Rectal smooth muscle tissue (tissue), 1 donor: ENCODE measurements around the gene CEP128.
A peak's percentile ranks its signal among the peaks of the same experiment; 100 is the strongest.
"Not testable (repeated sequence)": the region's sequence is repeated elsewhere in the genome, so short reads cannot be mapped to it uniquely, and the experiment has no call there.

ENCODE experiments used
- H3K27ac ChIP-seq: one replicate; pipeline ENCODE4 v1.7.0; 2013; ENCODE audit warnings: low read depth, low read length, inconsistent platforms
- H3K27me3 ChIP-seq: one replicate; pipeline ENCODE4 v1.7.0; 2013; ENCODE audit warnings: low read length; ENCODE audit not compliant: control insufficient read depth, insufficient read depth
- H3K36me3 ChIP-seq: one replicate; pipeline ENCODE4 v1.7.0; 2013; ENCODE audit warnings: low read length; ENCODE audit not compliant: control insufficient read depth, insufficient read depth
- H3K4me1 ChIP-seq: one replicate; pipeline ENCODE4 v1.7.0; 2013; ENCODE audit warnings: low read length; ENCODE audit not compliant: control insufficient read depth, insufficient read depth
- H3K4me3 ChIP-seq: one replicate; pipeline ENCODE4 v1.7.0; 2013; ENCODE audit warnings: low read length
- H3K9ac ChIP-seq: one replicate; pipeline ENCODE4 v1.7.0; 2013; ENCODE audit warnings: low read length

CEP128 gene

GRCh38 chr14:80973931-80974641 is 32.5 kb upstream of the CEP128 start:
- Histone ChIP-seq H3K4me3 (no peak overlapping the region), H3K4me1 (peaks cover 20% of the 10 kb centered on the region), H3K36me3 (no peaks in the 10 kb centered on the region), H3K27ac (peak overlapping the region; percentile 45), H3K27me3 (no peaks in the 10 kb centered on the region), H3K9ac (no peak overlapping the region)

GRCh38 chr14:80965037-80965436 is 23.5 kb upstream of the CEP128 start:
- Histone ChIP-seq H3K36me3 (no peaks in the 10 kb centered on the region), H3K4me3 (no peak overlapping the region), H3K27me3 (no peaks in the 10 kb centered on the region), H3K9ac (no peak overlapping the region), H3K4me1 (no peaks in the 10 kb centered on the region), H3K27ac (no peak overlapping the region)

GRCh38 chr14:80959496-80959895 is 18.0 kb upstream of the CEP128 start:
- Histone ChIP-seq H3K27ac (no peak overlapping the region), H3K4me3 (no peak overlapping the region), H3K36me3 (no peaks in the 10 kb centered on the region), H3K4me1 (no peaks in the 10 kb centered on the region), H3K9ac (no peak overlapping the region), H3K27me3 (no peaks in the 10 kb centered on the region)

DNA sequence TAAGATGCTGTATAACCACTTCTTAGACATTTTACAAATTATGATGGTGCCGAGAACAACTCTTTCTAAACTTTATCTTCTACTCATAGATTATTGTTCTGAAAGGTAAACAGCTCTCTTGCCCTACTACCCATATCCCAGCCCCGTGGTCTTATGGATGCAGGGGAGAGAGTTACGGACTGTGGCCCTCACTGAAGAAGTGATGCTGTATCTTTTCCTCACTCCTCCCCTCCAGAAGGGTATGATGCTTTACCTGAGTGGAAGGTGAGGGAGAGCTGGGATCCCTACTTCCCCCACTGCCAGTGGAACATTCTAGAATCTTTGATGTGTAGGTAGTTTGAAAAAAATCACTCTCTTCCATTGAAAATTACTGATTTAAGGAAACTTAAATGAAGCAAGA is 17.4 kb upstream of the CEP128 start:
- H3K4me3 ChIP-seq: no peak overlapping the region

DNA sequence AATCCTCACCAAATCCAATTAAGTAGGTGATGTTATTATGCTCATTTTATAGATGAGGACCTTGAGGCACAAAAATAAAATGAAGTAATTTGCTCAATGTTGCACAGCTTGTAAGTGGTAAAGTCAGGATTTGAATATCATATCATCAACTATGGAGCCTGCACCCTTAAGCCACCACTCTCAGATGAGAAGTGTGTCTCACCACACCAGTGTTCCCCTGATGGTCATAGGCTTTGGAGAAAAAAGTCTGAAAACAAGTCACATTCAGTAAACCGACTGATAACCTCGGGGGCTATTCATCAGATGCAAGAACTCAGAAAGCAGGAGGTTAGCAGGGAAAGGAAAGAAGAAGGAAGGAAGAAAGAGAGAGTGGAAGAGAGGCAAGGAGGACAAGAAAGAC is 16.7 kb upstream of the CEP128 start:
- no peak overlapping the region for H3K27ac ChIP-seq
- no peak overlapping the region for H3K9ac ChIP-seq
- H3K36me3 ChIP-seq: no peaks in the 10 kb centered on the region
- H3K27me3 ChIP-seq: no peaks in the 10 kb centered on the region
- no peaks in the 10 kb centered on the region for H3K4me1 ChIP-seq
- H3K4me3 ChIP-seq: no peak overlapping the region

More for the DNA sequence above, 17.4 kb upstream of the CEP128 start:
- Histone ChIP-seq H3K27ac (no peak overlapping the region), H3K4me1 (no peaks in the 10 kb centered on the region), H3K9ac (no peak overlapping the region), H3K27me3 (no peaks in the 10 kb centered on the region), H3K36me3 (no peaks in the 10 kb centered on the region)

DNA sequence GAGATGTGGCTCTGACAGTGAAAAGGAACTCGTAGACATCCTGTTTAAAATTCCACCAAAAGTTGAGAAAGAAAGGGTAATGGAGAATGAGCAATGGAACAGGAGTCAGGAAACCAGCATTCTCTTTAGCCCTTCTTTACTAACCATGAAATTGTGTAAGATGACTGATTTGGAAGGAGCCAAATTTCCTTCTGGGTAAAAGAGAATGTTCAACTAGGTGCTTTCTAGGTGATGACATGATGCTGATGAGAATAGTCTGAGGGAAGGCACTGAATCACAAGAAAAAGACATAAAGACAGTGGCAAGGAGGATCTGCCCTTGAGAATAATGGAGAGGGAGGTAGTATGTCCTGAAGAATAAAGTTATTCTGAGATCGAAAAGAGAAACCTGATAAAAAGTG is 16.1 kb upstream of the CEP128 start:
- Histone ChIP-seq H3K27me3 (no peaks in the 10 kb centered on the region), H3K36me3 (no peaks in the 10 kb centered on the region), H3K27ac (no peak overlapping the region), H3K4me1 (no peaks in the 10 kb centered on the region), H3K9ac (no peak overlapping the region), H3K4me3 (no peak overlapping the region)

DNA sequence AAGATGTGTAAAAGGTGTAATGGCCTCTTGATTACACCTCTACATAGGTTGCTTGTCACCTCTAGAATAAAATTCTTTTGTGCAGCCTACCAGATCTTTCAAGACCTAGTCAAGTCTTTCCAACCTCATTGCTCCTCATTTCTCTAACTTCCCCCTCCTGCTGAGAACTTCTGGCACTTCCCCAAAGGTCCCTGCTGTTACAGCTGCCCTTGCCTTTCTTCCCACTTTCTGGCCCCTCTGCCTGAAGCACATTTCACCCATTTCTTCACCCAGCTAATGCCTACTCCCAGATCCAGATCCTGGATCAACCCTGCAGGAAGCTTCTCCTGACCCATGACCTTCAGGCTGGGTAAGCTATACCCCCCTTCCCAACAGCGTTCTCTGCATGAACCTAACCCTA is 15.4 kb upstream of the CEP128 start:
- Histone ChIP-seq H3K4me3 (no peak overlapping the region), H3K9ac (no peak overlapping the region), H3K27ac (no peak overlapping the region), H3K4me1 (no peaks in the 10 kb centered on the region), H3K36me3 (no peaks in the 10 kb centered on the region), H3K27me3 (no peaks in the 10 kb centered on the region)

- Histone ChIP-seq H3K27ac (no peak overlapping the region), H3K9ac (no peak overlapping the region), H3K4me3 (no peak overlapping the region), H3K27me3 (no peaks in the 10 kb centered on the region), H3K36me3 (no peaks in the 10 kb centered on the region), H3K4me1 (no peaks in the 10 kb centered on the region)
These were observed 14.6 kb upstream of the CEP128 start for GRCh38 chr14:80956102-80956501.

DNA sequence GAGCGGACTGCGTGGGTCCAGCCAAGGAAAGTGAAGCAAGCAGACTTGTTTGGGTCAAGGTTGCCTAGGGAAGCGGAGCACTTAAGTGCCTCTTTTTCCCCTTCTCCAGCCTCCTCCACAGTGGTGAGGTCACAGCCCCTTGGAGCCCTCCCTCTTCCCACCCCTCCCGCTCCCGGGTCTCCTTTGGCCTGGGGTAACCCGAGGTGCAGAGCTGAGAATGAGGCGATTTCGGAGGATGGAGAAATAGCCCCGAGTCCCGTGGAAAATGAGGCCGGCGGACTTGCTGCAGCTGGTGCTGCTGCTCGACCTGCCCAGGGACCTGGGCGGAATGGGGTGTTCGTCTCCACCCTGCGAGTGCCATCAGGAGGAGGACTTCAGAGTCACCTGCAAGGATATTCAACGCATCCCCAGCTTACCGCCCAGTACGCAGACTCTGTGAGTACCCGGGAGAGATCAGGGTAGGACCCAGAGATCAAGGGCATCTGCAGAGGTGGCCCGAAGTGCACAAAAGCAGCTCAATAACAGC is 13.9 kb upstream of the CEP128 start, which contains the start of gene TSHR:
Gene TSHR (plus strand): TSS at position 206 of the 526 bp plus-strand sequence. CDS start 60 bp downstream, at position 266.
- no peak within 1 kb of the TSS for H3K9ac ChIP-seq
- H3K27me3 ChIP-seq: no peaks in the 10 kb centered on the region
- H3K36me3 ChIP-seq: no peaks in the 10 kb centered on the region
- no peak within 1 kb of the TSS for H3K27ac ChIP-seq
- H3K4me1 ChIP-seq: no peaks in the 10 kb centered on the region
- peak within 1 kb of the TSS; percentile 79 for H3K4me3 ChIP-seq

- no peaks in the 10 kb centered on the region for H3K4me1 ChIP-seq
- no peak overlapping the region for H3K9ac ChIP-seq
- H3K36me3 ChIP-seq: no peaks in the 10 kb centered on the region
- no peak overlapping the region for H3K27ac ChIP-seq
- peak overlapping the region; percentile 79 for H3K4me3 ChIP-seq
- no peaks in the 10 kb centered on the region for H3K27me3 ChIP-seq
These were observed 13.3 kb upstream of the CEP128 start for GRCh38 chr14:80954687-80955299.

DNA sequence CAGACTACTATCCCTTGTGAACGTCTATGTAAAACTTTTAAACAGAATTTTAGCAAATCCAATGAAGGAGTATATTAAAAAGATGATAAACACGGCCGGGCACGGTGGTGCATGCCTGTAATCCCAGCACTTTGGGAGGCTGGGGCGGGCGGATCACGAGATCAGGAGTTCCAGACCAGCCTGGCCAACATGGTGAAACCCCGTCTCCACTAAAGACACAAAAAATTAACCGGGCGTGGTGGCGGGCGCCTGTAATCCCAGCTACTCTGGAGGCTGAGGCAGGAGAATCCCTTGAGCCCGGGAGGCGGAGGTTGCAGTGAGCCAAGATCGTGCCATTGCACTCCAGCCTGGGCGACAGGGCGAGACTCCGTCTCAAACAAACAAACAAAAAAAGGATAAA is 11.7 kb upstream of the CEP128 start:
- not testable (repeated sequence) for H3K36me3 ChIP-seq, H3K4me1 ChIP-seq, H3K27ac ChIP-seq, H3K4me3 ChIP-seq, H3K27me3 ChIP-seq, H3K9ac ChIP-seq

DNA sequence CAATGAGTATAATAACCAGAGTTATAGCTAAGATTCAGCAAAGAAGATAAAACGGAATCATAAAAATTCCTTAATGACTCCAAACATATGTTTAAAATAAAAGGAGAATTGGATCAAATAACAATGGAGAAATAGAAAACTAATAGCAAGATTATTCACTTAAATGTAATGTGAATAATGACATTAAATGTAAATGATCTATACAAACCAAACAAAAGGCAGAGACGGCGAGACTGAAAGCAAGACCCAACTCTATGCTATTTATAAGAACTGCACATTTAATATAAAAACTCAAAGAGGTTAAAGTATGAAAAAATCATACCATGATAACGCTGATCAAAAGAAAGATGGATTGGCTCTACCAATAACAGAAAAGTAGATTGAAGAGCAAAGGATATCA is 10.0 kb upstream of the CEP128 start:
- Histone ChIP-seq H3K4me1 (no peaks in the 10 kb centered on the region), H3K27me3 (no peaks in the 10 kb centered on the region), H3K9ac (no peak overlapping the region), H3K27ac (no peak overlapping the region), H3K4me3 (no peak overlapping the region), H3K36me3 (no peaks in the 10 kb centered on the region)

DNA sequence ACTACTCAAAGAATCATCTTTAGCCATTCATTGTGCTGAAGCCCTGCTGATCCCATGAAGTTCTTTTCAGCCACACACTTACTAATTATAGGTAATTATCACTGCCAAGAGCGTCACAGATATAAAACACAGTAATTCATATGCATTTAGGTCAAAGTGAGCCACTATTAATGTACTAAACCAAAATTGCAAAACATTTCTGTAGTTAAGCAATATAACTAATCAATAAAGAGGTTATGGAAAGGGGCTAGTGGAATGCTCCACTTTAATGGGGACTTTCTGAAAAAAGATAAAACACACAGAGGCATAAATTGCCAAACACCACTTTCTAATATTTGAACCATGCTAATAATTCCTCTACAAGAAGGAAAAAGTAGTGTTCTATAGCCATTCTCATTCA is 6.8 kb upstream of the CEP128 start:
- no peak overlapping the region for H3K27ac ChIP-seq

More for the DNA sequence above, 6.8 kb upstream of the CEP128 start:
- no peak overlapping the region for H3K9ac ChIP-seq
- H3K4me3 ChIP-seq: no peak overlapping the region
- H3K27me3 ChIP-seq: no peaks in the 10 kb centered on the region
- no peaks in the 10 kb centered on the region for H3K36me3 ChIP-seq
- H3K4me1 ChIP-seq: no peaks in the 10 kb centered on the region
